HEK293T (cell line): ENCODE measurements around the gene HLCS.

ENCODE experiments used
- CTCF ChIA-PET: fragments of 350-600 bp; formaldehyde crosslinking; extraction: SDS; loops from one replicate; lab custom pipeline; 2021; ENCODE audit warnings: antibody characterized with exemption, inconsistent platforms; lab: Yijun Ruan, JAX
- POLR2A ChIA-PET: fragments of 350-600 bp; formaldehyde crosslinking; extraction: SDS; loops from one replicate; lab custom pipeline; 2020; ENCODE audit warnings: antibody characterized with exemption, inconsistent platforms; lab: Yijun Ruan, JAX
- DNase-seq: peaks from one replicate; pipeline ENCODE4 v3.0.0; 2012; ENCODE audit warnings: mixed read lengths; ENCODE audit errors: extremely low spot score
- ARNT ChIP-seq: fragments of 450-650 bp; IDR thresholded peaks from 2 replicates; pipeline ENCODE4 v1.6.1; 2017; ENCODE audit warnings: mild to moderate bottlenecking
- BHLHE40 ChIP-seq: fragments of 450-650 bp; IDR thresholded peaks from 2 replicates; pipeline ENCODE4 v1.6.1; 2016; ENCODE audit warnings: mild to moderate bottlenecking, moderate library complexity, borderline replicate concordance
- CTBP1 ChIP-seq: fragments of 450-650 bp; IDR thresholded peaks from 2 replicates; pipeline ENCODE4 v1.6.1; 2016; ENCODE audit warnings: borderline replicate concordance
- ELF4 ChIP-seq: fragments of 450-650 bp; IDR thresholded peaks from 2 replicates; pipeline ENCODE4 v1.6.1; 2017; ENCODE audit warnings: antibody characterized with exemption
- FOXA1 ChIP-seq: fragments of 450-650 bp; IDR thresholded peaks from 2 replicates; pipeline ENCODE4 v1.6.1; 2016; ENCODE audit warnings: mild to moderate bottlenecking
- FOXK2 ChIP-seq: fragments of 450-650 bp; IDR thresholded peaks from 2 replicates; pipeline ENCODE4 v1.6.1; 2016; ENCODE audit warnings: mild to moderate bottlenecking
- FOXM1 ChIP-seq: fragments of 450-650 bp; IDR thresholded peaks from 2 replicates; pipeline ENCODE4 v1.6.1; 2017; ENCODE audit warnings: mild to moderate bottlenecking, borderline replicate concordance
- HDGF ChIP-seq: fragments of 450-650 bp; IDR thresholded peaks from 2 replicates; pipeline ENCODE4 v1.6.1; 2017; ENCODE audit warnings: antibody characterized with exemption, borderline replicate concordance
- L3MBTL2 ChIP-seq: fragments of 450-650 bp; conservative IDR thresholded peaks from 2 replicates; pipeline ENCODE4 v1.6.1; 2016; ENCODE audit warnings: mild to moderate bottlenecking
- LEF1 ChIP-seq: fragments of 450-650 bp; IDR thresholded peaks from 2 replicates; pipeline ENCODE4 v1.6.1; 2017; ENCODE audit warnings: mild to moderate bottlenecking, borderline replicate concordance
- NFRKB ChIP-seq: fragments of 450-650 bp; IDR thresholded peaks from 2 replicates; pipeline ENCODE4 v1.6.1; 2016; ENCODE audit warnings: mild to moderate bottlenecking, moderate library complexity
- SP1 ChIP-seq: fragments of 450-650 bp; IDR thresholded peaks from 2 replicates; pipeline ENCODE4 v1.6.1; 2017
- SUZ12 ChIP-seq: fragments of 450-650 bp; IDR thresholded peaks from 2 replicates; pipeline ENCODE4 v1.6.1; 2016; ENCODE audit warnings: mild to moderate bottlenecking
- TARDBP ChIP-seq: fragments of 450-650 bp; IDR thresholded peaks from 2 replicates; pipeline ENCODE4 v1.6.1; 2016
- ZNF384 ChIP-seq: fragments of 450-650 bp; IDR thresholded peaks from 2 replicates; pipeline ENCODE4 v1.6.1; 2016
- TF ChIP-seq, protein P1 (sequence below): fragments of 450-650 bp; IDR thresholded peaks from 2 replicates; pipeline ENCODE4 v1.6.1; 2016

The HLCS gene

DNA sequence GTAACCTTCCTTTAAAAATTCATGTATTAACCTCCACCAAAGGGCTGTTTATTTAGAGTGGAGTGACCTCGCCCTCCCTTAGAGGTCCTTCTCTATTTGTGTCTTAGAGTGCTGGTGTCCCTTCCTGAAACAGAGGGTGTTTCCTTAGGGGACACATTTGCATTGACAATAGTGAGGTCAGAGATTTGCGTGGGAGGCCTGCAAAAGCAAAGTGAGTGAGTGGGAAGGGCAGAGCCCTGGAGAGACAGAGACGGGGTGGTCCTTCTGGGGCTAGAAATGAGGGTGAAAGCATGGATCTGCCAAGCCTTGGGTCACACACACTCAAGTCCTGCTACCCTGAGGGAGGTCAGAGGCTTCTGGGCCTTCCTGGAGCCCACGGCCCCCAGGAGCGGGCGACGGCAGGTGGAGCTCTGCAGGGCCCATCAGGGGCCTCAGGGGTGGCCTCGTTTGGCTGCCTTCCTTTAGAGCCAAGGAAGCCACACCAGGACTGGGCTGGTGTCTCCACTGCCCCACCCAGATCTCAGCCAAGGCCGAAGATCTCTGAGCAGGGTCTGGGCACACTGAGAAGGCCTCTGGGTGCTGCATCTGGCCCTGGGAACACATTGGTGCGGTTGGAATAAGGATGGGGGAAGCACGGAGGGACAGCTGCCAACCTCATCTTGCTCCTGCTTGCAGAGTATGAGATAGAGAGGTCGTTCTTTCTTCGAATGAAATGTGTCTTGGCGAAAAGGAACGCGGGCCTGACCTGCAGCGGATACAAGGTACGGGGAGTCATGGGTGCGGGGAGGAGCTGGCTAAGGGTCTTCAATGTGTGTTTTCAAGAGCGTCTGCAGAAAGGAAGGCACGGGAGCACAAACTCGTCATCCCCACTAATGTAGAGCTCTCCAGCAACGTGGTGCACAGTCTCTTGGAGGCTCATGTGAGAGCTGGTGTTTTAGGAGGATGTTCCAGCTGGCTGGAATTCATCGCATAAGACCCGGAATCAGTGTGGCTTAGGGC is 243.8 kb downstream of the HLCS start:
- no peak for DNase-seq
- TF ChIP-seq, protein P1, sequence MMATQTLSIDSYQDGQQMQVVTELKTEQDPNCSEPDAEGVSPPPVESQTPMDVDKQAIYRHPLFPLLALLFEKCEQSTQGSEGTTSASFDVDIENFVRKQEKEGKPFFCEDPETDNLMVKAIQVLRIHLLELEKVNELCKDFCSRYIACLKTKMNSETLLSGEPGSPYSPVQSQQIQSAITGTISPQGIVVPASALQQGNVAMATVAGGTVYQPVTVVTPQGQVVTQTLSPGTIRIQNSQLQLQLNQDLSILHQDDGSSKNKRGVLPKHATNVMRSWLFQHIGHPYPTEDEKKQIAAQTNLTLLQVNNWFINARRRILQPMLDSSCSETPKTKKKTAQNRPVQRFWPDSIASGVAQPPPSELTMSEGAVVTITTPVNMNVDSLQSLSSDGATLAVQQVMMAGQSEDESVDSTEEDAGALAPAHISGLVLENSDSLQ = no peak
- no peak for TF ChIP-seq L3MBTL2
- TF ChIP-seq FOXA1 = no peak
- no peak for TF ChIP-seq BHLHE40
- no peak for TF ChIP-seq LEF1
- TF ChIP-seq ARNT = no peak
- TF ChIP-seq ZNF384 = no peak
- no peak for TF ChIP-seq NFRKB
- ChIA-PET CTCF (no interaction called here), POLR2A (no interaction called here)

- TF ChIP-seq SP1 = no peak
- no peak for TF ChIP-seq ARNT
- no peak for TF ChIP-seq HDGF
- TF ChIP-seq L3MBTL2 = no peak
- TF ChIP-seq, protein P1 = no peak
- no peak for TF ChIP-seq LEF1
- no peak for TF ChIP-seq ZNF384
- no peak for TF ChIP-seq FOXA1
- no peak for TF ChIP-seq TARDBP
- no peak for TF ChIP-seq NFRKB
- TF ChIP-seq FOXM1 = no peak
- TF ChIP-seq CTBP1 = no peak
- no peak for TF ChIP-seq SUZ12
- no peak for TF ChIP-seq ELF4
- TF ChIP-seq BHLHE40 = no peak
- CTCF ChIA-PET = no interaction called here
- DNase-seq = no peak
- POLR2A ChIA-PET = no interaction called here
Observed at GRCh38 chr21:36721817-36722216, 244.7 kb downstream of the HLCS start.

DNA sequence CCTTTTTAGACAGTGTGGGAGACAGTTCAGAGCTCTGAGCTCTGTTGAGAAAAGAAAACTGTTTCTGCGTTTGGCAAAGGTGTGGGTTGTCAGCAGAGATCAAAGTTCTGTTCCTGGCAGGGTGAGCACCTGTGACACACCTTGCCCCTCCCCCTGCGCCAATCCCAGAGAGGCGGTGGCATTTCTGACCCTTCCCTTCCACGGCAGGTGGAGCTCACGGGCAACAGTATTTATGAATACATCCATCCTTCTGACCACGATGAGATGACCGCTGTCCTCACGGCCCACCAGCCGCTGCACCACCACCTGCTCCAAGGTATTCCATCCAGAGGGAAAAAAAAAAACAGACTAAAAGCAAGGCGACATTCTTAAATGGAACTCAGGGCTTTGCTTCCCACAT is 246.9 kb downstream of the HLCS start:
- ChIA-PET POLR2A (no interaction called here), CTCF (no interaction called here)
- TF ChIP-seq SUZ12 (no peak), ZNF384 (no peak), L3MBTL2 (no peak), FOXK2 (no peak), NFRKB (no peak), ELF4 (no peak), HDGF (no peak)
- DNase-seq = no peak

DNA sequence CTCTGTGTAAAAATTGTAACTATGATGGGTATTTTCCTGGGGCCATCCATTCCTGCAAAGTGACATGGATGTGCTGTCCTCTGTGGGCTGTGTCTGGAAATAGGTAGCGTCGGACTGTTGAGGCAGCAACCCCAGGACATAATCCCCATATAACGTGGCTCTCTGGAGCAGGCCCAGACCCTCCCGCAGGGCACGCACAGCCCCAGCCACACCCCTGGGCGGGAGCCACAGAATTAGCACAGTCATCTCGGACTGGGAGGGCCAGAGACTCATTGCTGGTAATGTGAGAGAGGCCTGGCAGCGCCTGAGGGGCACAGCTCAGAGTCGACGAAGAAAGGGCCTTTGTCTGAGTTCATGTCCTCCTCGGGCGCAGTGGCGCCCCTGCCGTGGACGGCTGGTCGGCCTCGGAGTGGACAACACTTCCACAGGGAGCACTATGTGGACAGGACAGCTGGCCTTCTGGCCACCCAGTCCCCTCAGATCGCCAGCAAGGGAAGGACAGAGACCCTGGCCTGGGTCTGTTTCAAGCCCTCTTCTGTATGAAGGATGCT is 247.4 kb downstream of the HLCS start:
- ChIA-PET POLR2A (no interaction called here), CTCF (no interaction called here)
- no peak for DNase-seq

DNA sequence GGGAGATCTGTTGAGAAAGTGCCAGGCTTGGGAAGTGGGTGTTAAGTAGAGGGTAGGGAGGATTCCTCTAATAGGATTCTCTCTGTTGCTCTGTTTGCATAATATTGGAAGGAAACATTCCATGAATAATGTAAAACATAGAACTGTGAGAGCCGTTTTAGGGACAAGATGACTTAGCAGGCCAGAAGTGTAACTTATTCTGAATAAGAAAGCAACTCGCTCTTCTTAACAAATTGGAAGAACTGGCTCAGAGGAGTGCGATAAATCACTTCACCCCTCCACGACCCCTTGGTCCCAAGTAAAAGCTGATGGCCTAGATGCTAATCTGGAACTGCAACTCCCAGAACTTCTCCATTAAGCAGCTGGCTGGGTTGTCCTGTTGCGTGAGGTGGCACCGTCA is 248.5 kb downstream of the HLCS start:
- DNase-seq = no peak
- TF ChIP-seq NFRKB = no peak
- no peak for TF ChIP-seq FOXM1
- TF ChIP-seq CTBP1 = no peak
- no peak for TF ChIP-seq HDGF
- TF ChIP-seq FOXA1 = no peak
- TF ChIP-seq, protein P1 = no peak
- no peak for TF ChIP-seq SP1
- TF ChIP-seq LEF1 = no peak
- TF ChIP-seq FOXK2 = no peak
- no peak for TF ChIP-seq ZNF384
- TF ChIP-seq ELF4 = no peak
- ChIA-PET POLR2A (no interaction called here), CTCF (no interaction called here)

More for the DNA sequence above, 247.4 kb downstream of the HLCS start:
- TF ChIP-seq BHLHE40 = no peak
- TF ChIP-seq ARNT = no peak
- no peak for TF ChIP-seq FOXM1
- no peak for TF ChIP-seq NFRKB
- no peak for TF ChIP-seq ZNF384
- TF ChIP-seq FOXA1 = no peak
- no peak for TF ChIP-seq CTBP1
- TF ChIP-seq FOXK2 = no peak
- no peak for TF ChIP-seq SP1
- TF ChIP-seq L3MBTL2 = no peak
- no peak for TF ChIP-seq SUZ12
- no peak for TF ChIP-seq TARDBP

GRCh38 chr21:36716836-36717235 is 249.6 kb downstream of the HLCS start:
- TF ChIP-seq FOXK2 = no peak
- TF ChIP-seq TARDBP = no peak
- TF ChIP-seq, protein P1 = no peak
- CTCF ChIA-PET = interaction anchor here (0.7 kb wide), 1 partner anchor 1981 kb away, joined by 9 read pairs; no protein-coding TSS in a partner anchor
- POLR2A ChIA-PET = no interaction called here
- DNase-seq = no peak
